H9 (cell line): ENCODE measurements around the gene HYAL2. TPM values are rescaled to one million over a fixed set of nuclear protein-coding genes. Genes with fewer than 3 reads are reported as not detected.
A peak's percentile ranks its signal among the peaks of the same experiment; 100 is the strongest.

Experiments
- DNase-seq: peaks from one replicate; pipeline ENCODE4 v3.0.0-alpha.2; 2017
- H2AFZ ChIP-seq: one replicate; pipeline ENCODE4 v1.6.1; 2013; ENCODE audit warnings: mild to moderate bottlenecking, low read length, control low read depth, moderate library complexity
- H2AK5ac ChIP-seq: 2 replicates; pipeline ENCODE4 v1.6.1; 2013; ENCODE audit warnings: low read length, control low read depth, mixed read lengths; ENCODE audit not compliant: insufficient read length
- H2BK120ac ChIP-seq: one replicate; pipeline ENCODE4 v1.6.1; 2013; ENCODE audit warnings: low read depth, mild to moderate bottlenecking, low read length, control low read depth, inconsistent platforms; ENCODE audit not compliant: poor library complexity, severe bottlenecking
- H2BK12ac ChIP-seq: 2 replicates; pipeline ENCODE4 v1.6.1; 2013; ENCODE audit warnings: low read length, control low read depth, mixed read lengths, low read depth; ENCODE audit not compliant: insufficient read length
- H2BK15ac ChIP-seq: 2 replicates; pipeline ENCODE4 v1.6.1; 2013; ENCODE audit warnings: low read depth, low read length, control low read depth
- H2BK20ac ChIP-seq: one replicate; pipeline ENCODE4 v1.6.1; 2013; ENCODE audit warnings: low read depth, mild to moderate bottlenecking, low read length, control low read depth, inconsistent platforms; ENCODE audit not compliant: poor library complexity, severe bottlenecking
- H2BK5ac ChIP-seq: 2 replicates; pipeline ENCODE4 v1.6.1; 2013; ENCODE audit warnings: low read length, control low read depth, mixed read lengths; ENCODE audit not compliant: insufficient read length
- H3K14ac ChIP-seq: 2 replicates; pipeline ENCODE4 v1.6.1; 2013; ENCODE audit warnings: low read length, control low read depth; ENCODE audit not compliant: insufficient read depth
- H3K18ac ChIP-seq: 2 replicates; pipeline ENCODE4 v1.6.1; 2013; ENCODE audit warnings: low read depth, mild to moderate bottlenecking, mixed read lengths, low read length, control low read depth; ENCODE audit not compliant: insufficient read length
- H3K23ac ChIP-seq: 2 replicates; pipeline ENCODE4 v1.6.1; 2013; ENCODE audit warnings: low read length, control low read depth, mixed read lengths, low read depth; ENCODE audit not compliant: insufficient read length
- H3K23me2 ChIP-seq: 2 replicates; pipeline ENCODE4 v1.6.1; 2013; ENCODE audit warnings: low read depth, mild to moderate bottlenecking, mixed read lengths, low read length, control low read depth; ENCODE audit not compliant: insufficient read length, poor library complexity, severe bottlenecking
- H3K27ac ChIP-seq: 2 replicates; pipeline ENCODE4 v1.5.1; 2013; ENCODE audit warnings: low read length, control low read depth, mixed read lengths, low read depth; ENCODE audit not compliant: insufficient read length
- H3K27me3 ChIP-seq: 2 replicates; pipeline ENCODE4 v1.6.1; 2013; ENCODE audit warnings: low read length, control low read depth, inconsistent platforms; ENCODE audit not compliant: insufficient read depth
- H3K4ac ChIP-seq: 2 replicates; pipeline ENCODE4 v1.6.1; 2013; ENCODE audit warnings: low read depth, mild to moderate bottlenecking, control low read depth, inconsistent platforms, low read length, moderate library complexity
- H3K4me1 ChIP-seq: 2 replicates; pipeline ENCODE4 v1.6.1; 2013; ENCODE audit warnings: low read length, control low read depth, inconsistent platforms; ENCODE audit not compliant: insufficient read depth
- H3K4me2 ChIP-seq: 2 replicates; pipeline ENCODE4 v1.6.1; 2013; ENCODE audit warnings: low read length, control low read depth, mixed read lengths; ENCODE audit not compliant: insufficient read length, insufficient read depth
- H3K56ac ChIP-seq: 2 replicates; pipeline ENCODE4 v1.6.1; 2013; ENCODE audit warnings: low read depth, mild to moderate bottlenecking, mixed read lengths, low read length, control low read depth; ENCODE audit not compliant: insufficient read length
- H3K79me1 ChIP-seq: 2 replicates; pipeline ENCODE4 v1.6.1; 2013; ENCODE audit warnings: low read depth, mild to moderate bottlenecking, moderate library complexity, low read length, control low read depth, inconsistent platforms; ENCODE audit not compliant: insufficient read depth, poor library complexity, severe bottlenecking
- H3K79me2 ChIP-seq: 2 replicates; pipeline ENCODE4 v1.6.1; 2013; ENCODE audit warnings: low read length, control low read depth, inconsistent platforms; ENCODE audit not compliant: insufficient read depth
- H3K9ac ChIP-seq: 2 replicates; pipeline ENCODE4 v1.6.1; 2013; ENCODE audit warnings: low read length, control low read depth, mixed read lengths; ENCODE audit not compliant: insufficient read length; ENCODE audit errors: extremely low read depth
- H3K9me3 ChIP-seq: one replicate; pipeline ENCODE4 v1.6.1; 2013; ENCODE audit warnings: low read depth, low read length, inconsistent platforms; ENCODE audit not compliant: control insufficient read depth
- H3T11ph ChIP-seq: one replicate; pipeline ENCODE4 v1.6.1; 2013; ENCODE audit warnings: mild to moderate bottlenecking, low read length, control low read depth, inconsistent platforms
- H4K20me1 ChIP-seq: one replicate; pipeline ENCODE4 v1.6.1; 2013; ENCODE audit not compliant: control insufficient read depth, insufficient read length, insufficient read depth
- H4K5ac ChIP-seq: 2 replicates; pipeline ENCODE4 v1.6.1; 2013; ENCODE audit warnings: low read depth, mild to moderate bottlenecking, mixed read lengths, low read length, control low read depth; ENCODE audit not compliant: insufficient read length
- H4K8ac ChIP-seq: replicated peaks from 2 replicates; pipeline ENCODE4 v1.6.1; 2013; ENCODE audit warnings: low read length, control low read depth, mixed read lengths, low read depth; ENCODE audit not compliant: insufficient read length
- H4K91ac ChIP-seq: 2 replicates; pipeline ENCODE4 v1.6.1; 2013; ENCODE audit warnings: low read depth, mild to moderate bottlenecking, moderate library complexity, mixed read lengths, low read length, control low read depth; ENCODE audit not compliant: insufficient read length
- H3K27ac Mint-ChIP-seq, 3 experiments: 2 replicates in 2 of 3; 3 replicates in 1 of 3; pipeline ENCODE4 v1.8.0; 2020 to 2021; ENCODE audit warnings: mixed read lengths in 3 of 3, mild to moderate bottlenecking in 1 of 3, moderate library complexity in 1 of 3
- H3K27me3 Mint-ChIP-seq: 2 replicates; pipeline ENCODE4 v1.8.0; 2021; ENCODE audit warnings: low read depth, mild to moderate bottlenecking, moderate library complexity, mixed read lengths
- H3K36me3 Mint-ChIP-seq, 3 experiments: 2 replicates in 2 of 3; 3 replicates in 1 of 3; pipeline ENCODE4 v1.8.0; 2020 to 2021; ENCODE audit warnings: low read depth in 3 of 3, mixed read lengths in 3 of 3; ENCODE audit not compliant: insufficient read depth in 1 of 3
- H3K4me1 Mint-ChIP-seq, 2 experiments: 2 replicates each; pipeline ENCODE4 v1.8.0; 2020; ENCODE audit warnings: mixed read lengths in 2 of 2
- H3K4me3 Mint-ChIP-seq, 2 experiments: 2 replicates in 1 of 2; 3 replicates in 1 of 2; pipeline ENCODE4 v1.8.0; 2020 to 2021; ENCODE audit warnings: mild to moderate bottlenecking in 2 of 2, mixed read lengths in 2 of 2, moderate library complexity in 1 of 2
- H3K9me3 Mint-ChIP-seq, 2 experiments: 2 replicates in 1 of 2; 3 replicates in 1 of 2; pipeline ENCODE4 v1.8.0; 2020; ENCODE audit warnings: mild to moderate bottlenecking in 2 of 2, mixed read lengths in 2 of 2, moderate library complexity in 1 of 2
- WGBS: extraction: QIAGEN DNeasy Blood & Tissue Kit; methylation state at CpG from one replicate; pipeline ENCODE4 v1.1.7; 2013; ENCODE audit warnings: missing lambda C conversion rate, low lambda C conversion rate, mixed read lengths; ENCODE audit not compliant: insufficient read length; ENCODE audit errors: extremely low coverage; 5-methylcytosine and 5-hydroxymethylcytosine counted together
- total RNA-seq: library from RNA; stranded (reverse); gene quantifications from 2 replicates; pipeline ENCODE4 v1.2.1, GENCODE V29; 2021
- TF ChIP-seq, protein P1 (sequence below): fragments of 200-600 bp; sonication (generic); conservative IDR thresholded peaks from 3 replicates; pipeline ENCODE4 v1.8.0; 2021; ENCODE audit warnings: antibody characterized with exemption, mild to moderate bottlenecking

HYAL2 gene
- total RNA-seq, 1 experiment from 2014 or later: 51.9 TPM

DNA sequence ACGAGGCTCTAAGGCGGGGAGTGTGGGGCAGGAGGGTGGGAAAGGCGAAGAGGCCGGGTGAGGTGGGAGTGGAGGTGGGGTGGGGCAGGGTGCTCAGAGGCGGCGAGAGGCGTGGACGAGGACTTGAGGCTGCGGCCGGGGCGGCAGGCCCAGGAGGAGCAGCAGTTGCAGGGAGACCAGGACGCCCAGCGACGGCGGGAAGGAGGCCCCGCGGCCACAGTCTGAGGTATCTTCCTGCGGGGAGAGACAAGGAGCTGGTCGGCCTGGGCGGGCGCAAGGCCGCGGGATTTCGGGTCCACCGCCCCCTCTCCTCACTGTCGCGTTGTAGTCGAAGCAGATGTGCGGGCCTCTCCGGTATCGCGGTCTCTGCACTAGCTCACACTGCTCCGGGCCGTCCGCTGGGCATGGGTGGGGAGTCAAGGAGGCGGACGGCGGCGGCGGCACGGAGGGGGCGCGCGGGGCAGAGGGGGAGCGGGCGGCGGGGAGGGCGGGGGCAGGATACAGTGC, 42.1 kb upstream of the HYAL2 start:
- Histone ChIP-seq H3K56ac (no peak overlapping the region), H3K23me2 (peaks cover 10% of the 10 kb centered on the region), H2AFZ (no peak overlapping the region), H2BK20ac (no peak overlapping the region), H3T11ph (no peak overlapping the region), H4K5ac (no peak overlapping the region), H3K18ac (no peak overlapping the region), H3K79me2 (no peaks in the 10 kb centered on the region), H3K4me2 (peak overlapping the region; percentile 63), H3K4ac (no peak overlapping the region), H4K91ac (no peak overlapping the region), H2BK15ac (no peak overlapping the region), H4K8ac (no peak overlapping the region), H2BK5ac (no peak overlapping the region), H3K9me3 (no peaks in the 10 kb centered on the region), H3K27ac (no peak overlapping the region), H3K9ac (peak overlapping the region; percentile 12), H4K20me1 (no peaks in the 10 kb centered on the region), H2BK12ac (no peak overlapping the region), H3K79me1 (no peaks in the 10 kb centered on the region), H2BK120ac (no peak overlapping the region), H3K27me3 (no peaks in the 10 kb centered on the region), H3K23ac (no peak overlapping the region), H3K14ac (no peak overlapping the region), H3K4me1 (no peaks in the 10 kb centered on the region), H2AK5ac (no peak overlapping the region)
- TF ChIP-seq, protein P1, sequence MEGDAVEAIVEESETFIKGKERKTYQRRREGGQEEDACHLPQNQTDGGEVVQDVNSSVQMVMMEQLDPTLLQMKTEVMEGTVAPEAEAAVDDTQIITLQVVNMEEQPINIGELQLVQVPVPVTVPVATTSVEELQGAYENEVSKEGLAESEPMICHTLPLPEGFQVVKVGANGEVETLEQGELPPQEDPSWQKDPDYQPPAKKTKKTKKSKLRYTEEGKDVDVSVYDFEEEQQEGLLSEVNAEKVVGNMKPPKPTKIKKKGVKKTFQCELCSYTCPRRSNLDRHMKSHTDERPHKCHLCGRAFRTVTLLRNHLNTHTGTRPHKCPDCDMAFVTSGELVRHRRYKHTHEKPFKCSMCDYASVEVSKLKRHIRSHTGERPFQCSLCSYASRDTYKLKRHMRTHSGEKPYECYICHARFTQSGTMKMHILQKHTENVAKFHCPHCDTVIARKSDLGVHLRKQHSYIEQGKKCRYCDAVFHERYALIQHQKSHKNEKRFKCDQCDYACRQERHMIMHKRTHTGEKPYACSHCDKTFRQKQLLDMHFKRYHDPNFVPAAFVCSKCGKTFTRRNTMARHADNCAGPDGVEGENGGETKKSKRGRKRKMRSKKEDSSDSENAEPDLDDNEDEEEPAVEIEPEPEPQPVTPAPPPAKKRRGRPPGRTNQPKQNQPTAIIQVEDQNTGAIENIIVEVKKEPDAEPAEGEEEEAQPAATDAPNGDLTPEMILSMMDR: no peak
- Mint-ChIP-seq H3K9me3 (no peaks in the 10 kb centered on the region; a peak in 1 of 5 replicates), H3K27ac (no peak overlapping the region), H3K27me3 (peaks cover 17% of the 10 kb centered on the region), H3K36me3 (no peaks in the 10 kb centered on the region), H3K4me3 (peak overlapping the region; percentile 68 to 85), H3K4me1 (peaks cover 12 to 17% of the 10 kb centered on the region in 2 experiments)
- WGBS: no CpG with 5 or more reads among the region's 48 CpGs
- DNase-seq: no peak
